Heart right ventricle (tissue), 16 donors: Measurements from ENCODE around the gene GSTM3. TPM values are rescaled to one million over a fixed set of nuclear protein-coding genes. Genes with fewer than 3 reads are reported as not detected.

ENCODE experiments used
- ATAC-seq, 8 donors: fragments of 200-7000 bp; cut with Tn5 transposase; one replicate each; pipeline ENCODE4 v1.9.1; 2020; ENCODE audit warnings: mild to moderate bottlenecking in 8 of 8, moderate library complexity in 8 of 8, moderate number of reproducible peaks in 1 of 8
- DNase-seq, 2 donors: peaks; one replicate each; pipeline ENCODE4 v3.0.0-alpha.2; 2020
- H3K27ac ChIP-seq, 10 donors: fragments of 200-600 bp; sonication (generic) in 2 of 10; one replicate each; pipeline versions ENCODE4 v1.5.0 to v1.8.0; 2020 to 2022; ENCODE audit warnings: mild to moderate bottlenecking in 3 of 10
- H3K27me3 ChIP-seq, 7 donors: fragments of 200-600 bp; one replicate each; pipeline ENCODE4 v1.8.0; 2021 to 2022; ENCODE audit warnings: mild to moderate bottlenecking in 2 of 7
- H3K36me3 ChIP-seq, 9 donors: fragments of 200-600 bp; sonication (generic) in 1 of 9; one replicate each; pipeline versions ENCODE4 v1.5.0 to v1.8.0; 2020 to 2022; ENCODE audit warnings: mild to moderate bottlenecking in 2 of 9
- H3K4me1 ChIP-seq, 9 donors: fragments of 200-600 bp; sonication (generic) in 1 of 9; one replicate each; pipeline versions ENCODE4 v1.5.0 to v1.8.0; 2020 to 2022; ENCODE audit warnings: mild to moderate bottlenecking in 4 of 9
- H3K4me3 ChIP-seq, 10 donors: fragments of 200-600 bp; sonication (generic) in 2 of 10; one replicate each; pipeline versions ENCODE4 v1.5.0 to v1.8.0; 2020 to 2022; ENCODE audit warnings: mild to moderate bottlenecking in 7 of 10, moderate library complexity in 2 of 10
- H3K9me3 ChIP-seq, 11 donors: fragments of 200-600 bp in 10 of 11; sonication (generic) in 2 of 11; one replicate each; pipeline versions ENCODE4 v1.5.0 to v1.8.0; 2013 to 2022; ENCODE audit warnings: mild to moderate bottlenecking in 2 of 11, control low read depth in 1 of 11, moderate library complexity in 1 of 11
- WGBS, 2 donors: extraction: QIAGEN DNeasy Blood & Tissue Kit; methylation state at CpG; one replicate each; pipeline ENCODE4 v1.1.7; 2013; ENCODE audit warnings: inconsistent platforms in 1 of 2; 5-methylcytosine and 5-hydroxymethylcytosine counted together
- intact Hi-C, 10 donors: fragments of 100-400 bp; cut with DNase I; formaldehyde crosslinking; loops; one replicate each; pipeline versions ENCODE4 v1.11.1 to v1.14.2; 2022
- polyA plus RNA-seq, 2 donors: library from polyadenylated mRNA; stranded (reverse); fragments of 200-250 nt; gene quantifications; one replicate each; pipeline ENCODE4 v1.2.3, GENCODE V29; 2013
- total RNA-seq, 10 donors: library from RNA; stranded (reverse); fragmentation: NEBNext Ultra II Directional in 3 of 10; extraction: Animal tissue kit (Norgen Biotek cat#: 25700) in 3 of 10; gene quantifications; one replicate each; pipeline versions ENCODE4 v1.2.1 to v1.2.4, GENCODE V29; 2021 to 2023
- TF ChIP-seq, protein P1 (sequence below), 9 donors: fragments of 200-600 bp; sonication (generic) in 2 of 9; IDR thresholded peaks; one replicate each; pipeline versions ENCODE4 v1.5.0 to v1.8.0; 2021 to 2022; ENCODE audit warnings: antibody characterized with exemption in 9 of 9, mild to moderate bottlenecking in 5 of 9, moderate library complexity in 1 of 9
- donor health status: Arrhythmogenic right ventricular cardiomyopathy.
- donor health status: ischemic (EF 13 %, LVEDD 7.1; RV severe dilation, severe dysfunction).
- donor health status: healthy with polysubstance abuse.
- donor health status: DM: no; HTN: yes; CAD: no.
- donor health status: DM: no; HTN: no; CAD: no.
- donor health status: ischemic (EF 25% LVEDD 6.9; RV normal size, moderate dysfunction).
- donor health status: ischemic (EF 25% LVEDD 5.7; RV mildly dilated, moderate dysfunction).
- donor health status: healthy.
- donor health status: DM: yes; HTN: yes; CAD: no.
- donor health status: Ischemic cardiomyopathy.
- donor health status: ischemic (EF 35%, LVEDD 5.7; RV mildly dilated, moderate dysfunction).
- donor health status: nonischemic (EF 11% LVEDD 7.7; RV severe dilation, severe dysfunction).
- donor health status: DM: yes; HTN: yes; CAD: no.
- donor health status: PGD.
- donor health status: ischemic (EF 29% LVEDD 5.4; RV normal size, mild dysfunction).
- donor health status: nonischemic (EF 23%, LVEDD 6.1; RV moderate dilation, normal function).

GSTM3 gene
- total and polyA plus RNA-seq, 12 donors = 49.0 to 289 (median 99.3) TPM

DNA sequence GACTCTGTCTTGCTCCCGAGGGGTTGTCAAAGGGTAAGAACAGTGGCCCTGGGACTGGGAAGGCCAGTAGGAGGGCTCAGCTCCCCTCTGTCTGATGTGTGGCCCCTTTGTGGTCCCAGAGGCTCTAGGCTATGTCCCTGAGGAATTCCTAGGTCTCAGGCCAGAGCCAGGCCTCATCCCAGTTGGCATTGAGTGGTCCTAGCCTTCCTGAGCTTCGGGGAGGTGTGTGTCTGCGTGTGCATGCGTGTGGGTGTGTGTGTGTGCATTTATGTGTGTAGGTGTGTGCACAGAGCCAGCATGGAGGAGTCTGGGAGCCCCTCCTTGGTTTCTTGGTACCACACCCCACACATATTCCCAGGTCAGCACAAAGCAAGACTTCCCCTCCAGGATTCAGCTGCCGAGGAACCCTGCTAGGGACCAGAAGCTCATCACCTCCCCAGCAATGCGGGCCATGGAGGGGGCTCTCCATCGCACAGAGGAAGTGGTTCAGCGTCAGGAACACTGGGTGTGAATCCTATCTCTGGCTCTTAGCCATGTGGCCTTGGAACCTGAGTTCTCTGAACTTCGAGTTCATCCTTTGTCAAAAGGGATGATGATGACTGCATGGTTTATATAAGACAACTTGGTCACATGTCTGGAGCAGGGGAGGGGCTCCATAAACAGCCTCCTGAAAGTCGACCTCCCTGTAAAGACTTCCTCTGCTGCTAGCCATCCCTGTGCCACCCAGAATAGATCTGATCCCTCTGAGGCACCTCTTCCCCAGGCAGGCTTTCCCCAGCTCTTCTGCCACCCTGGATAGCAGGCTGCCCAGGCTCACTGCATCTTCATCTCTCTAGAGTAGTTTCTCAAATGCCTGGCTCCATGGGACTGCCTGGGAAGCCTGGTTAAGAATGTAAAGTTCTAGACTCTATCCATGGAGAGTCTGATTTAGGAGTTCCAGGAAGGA is 31.1 kb upstream of the GSTM3 start:
- Histone ChIP-seq H3K4me3 (no peak overlapping the region), H3K27me3 (no peaks in the 10 kb centered on the region), H3K36me3 (no peaks in the 10 kb centered on the region), H3K9me3 (no peaks in the 10 kb centered on the region), H3K4me1 (peaks cover 0 to 22% (median 13%) of the 10 kb centered on the region in 9 donors), H3K27ac (no peak overlapping the region)
- intact Hi-C loops = loop anchor here (1.0 to 5.0 kb wide), 10 partner anchors 35 to 230 kb away; partner anchors contain the start of gene GNAI3 (in 3 of the 10)
- DNase-seq (peak in 1 of 2 donors; percentile 9), ATAC-seq (no peak)
- WGBS, 2 donors = 63 to 72% methylated on average over 10 of the region's 10 CpGs
- TF ChIP-seq, protein P1, sequence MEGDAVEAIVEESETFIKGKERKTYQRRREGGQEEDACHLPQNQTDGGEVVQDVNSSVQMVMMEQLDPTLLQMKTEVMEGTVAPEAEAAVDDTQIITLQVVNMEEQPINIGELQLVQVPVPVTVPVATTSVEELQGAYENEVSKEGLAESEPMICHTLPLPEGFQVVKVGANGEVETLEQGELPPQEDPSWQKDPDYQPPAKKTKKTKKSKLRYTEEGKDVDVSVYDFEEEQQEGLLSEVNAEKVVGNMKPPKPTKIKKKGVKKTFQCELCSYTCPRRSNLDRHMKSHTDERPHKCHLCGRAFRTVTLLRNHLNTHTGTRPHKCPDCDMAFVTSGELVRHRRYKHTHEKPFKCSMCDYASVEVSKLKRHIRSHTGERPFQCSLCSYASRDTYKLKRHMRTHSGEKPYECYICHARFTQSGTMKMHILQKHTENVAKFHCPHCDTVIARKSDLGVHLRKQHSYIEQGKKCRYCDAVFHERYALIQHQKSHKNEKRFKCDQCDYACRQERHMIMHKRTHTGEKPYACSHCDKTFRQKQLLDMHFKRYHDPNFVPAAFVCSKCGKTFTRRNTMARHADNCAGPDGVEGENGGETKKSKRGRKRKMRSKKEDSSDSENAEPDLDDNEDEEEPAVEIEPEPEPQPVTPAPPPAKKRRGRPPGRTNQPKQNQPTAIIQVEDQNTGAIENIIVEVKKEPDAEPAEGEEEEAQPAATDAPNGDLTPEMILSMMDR (IDR thresholded peaks at IDR 0.05) = no peak

DNA sequence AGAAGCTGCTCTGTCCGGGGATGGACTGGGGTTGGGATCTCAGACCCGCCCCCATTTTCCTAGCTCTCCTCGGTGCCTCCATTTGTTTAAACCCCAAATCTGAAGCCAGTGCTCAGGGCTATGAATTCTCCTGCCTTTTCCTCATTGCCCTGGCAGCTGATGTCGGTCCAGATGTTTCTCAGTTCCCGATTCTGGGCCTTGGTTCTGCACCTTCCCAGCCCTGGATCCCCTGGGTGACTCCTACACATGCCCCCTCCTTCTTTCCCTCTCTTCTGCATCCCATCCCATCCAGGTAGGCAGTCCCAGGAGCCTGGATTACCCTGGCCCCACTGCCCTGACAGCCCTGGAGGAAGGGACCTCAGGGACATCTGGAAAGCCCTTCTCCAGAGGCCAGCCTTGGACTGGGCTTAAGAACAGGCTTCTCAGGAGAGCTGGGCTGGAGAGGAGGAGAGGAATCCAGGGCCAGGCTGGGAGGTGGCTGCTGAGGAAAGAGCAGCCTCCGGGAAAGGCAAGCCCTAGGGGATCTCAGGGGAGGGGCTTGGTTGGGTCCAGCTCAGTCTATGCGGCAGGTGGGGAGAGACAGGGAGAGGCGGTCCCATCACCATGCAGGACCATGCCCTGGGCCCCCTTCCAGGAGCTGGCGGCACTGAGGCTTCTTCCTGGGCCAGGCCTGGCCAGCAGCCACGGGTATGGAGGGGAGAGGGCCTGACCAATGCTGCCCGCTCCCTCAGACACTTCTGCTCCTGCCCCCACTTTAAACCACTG is 29.7 kb upstream of the GSTM3 start:
- Histone ChIP-seq H3K27ac (no peak overlapping the region), H3K36me3 (no peaks in the 10 kb centered on the region), H3K9me3 (no peaks in the 10 kb centered on the region), H3K27me3 (no peaks in the 10 kb centered on the region), H3K4me3 (no peak overlapping the region), H3K4me1 (peaks cover 0 to 27% (median 13%) of the 10 kb centered on the region in 9 donors)
- WGBS, 2 donors = 66 to 72% methylated on average over 10 to 11 of the region's 11 CpGs
- peak in 1 of 2 donors; percentile 51 for DNase-seq
- ATAC-seq = peak in 2 of 8 donors; percentile 10 to 14
- intact Hi-C loops = loop anchor here in 9 of 10 donors (1.0 to 5.0 kb wide), 6 partner anchors 33 to 228 kb away; partner anchors contain the start of gene GNAI3 (in 3 of the 9)
- TF ChIP-seq, protein P1 (IDR thresholded peaks at IDR 0.05) = no peak

DNA sequence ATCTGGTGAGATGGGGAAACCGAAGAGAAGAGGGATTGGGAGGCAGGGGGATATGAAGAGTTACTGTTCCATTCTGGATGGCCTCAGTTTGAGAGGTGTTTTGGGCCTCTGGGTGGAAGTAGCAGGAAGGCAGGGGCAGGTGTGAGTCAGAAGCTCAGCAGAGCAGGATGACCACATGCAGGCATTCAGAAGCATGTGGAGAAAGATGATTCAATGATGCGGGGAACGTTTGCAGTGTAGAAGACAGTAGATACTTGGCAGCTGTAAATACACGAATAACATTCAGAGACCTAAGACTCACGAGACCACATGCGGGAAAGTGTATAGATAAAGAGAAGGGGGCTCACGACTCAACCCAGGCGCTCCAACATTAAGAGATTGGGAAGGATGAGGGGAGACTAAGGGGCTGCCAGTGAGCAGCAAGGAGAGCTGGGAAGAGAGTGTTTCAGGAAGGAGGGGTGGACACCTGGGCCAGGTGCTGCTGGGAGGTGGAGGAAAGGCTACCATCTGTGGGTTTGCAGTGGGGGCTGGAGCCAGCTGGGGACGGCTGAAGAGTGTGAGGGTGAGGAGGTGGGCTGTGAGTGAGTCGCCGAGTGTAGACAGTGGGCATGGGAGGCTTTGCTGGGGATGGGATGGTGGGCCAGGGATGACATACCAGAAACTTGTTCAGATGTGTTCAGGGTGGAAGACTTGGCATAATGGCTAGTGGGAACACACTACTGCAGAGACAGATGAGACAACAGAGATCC is 28.7 kb upstream of the GSTM3 start:
- Histone ChIP-seq H3K27ac (no peak overlapping the region), H3K9me3 (no peaks in the 10 kb centered on the region), H3K4me3 (no peak overlapping the region), H3K4me1 (peaks cover 0 to 27% (median 13%) of the 10 kb centered on the region in 9 donors), H3K27me3 (no peaks in the 10 kb centered on the region), H3K36me3 (no peaks in the 10 kb centered on the region)
- DNase-seq (peak in 1 of 2 donors; percentile 0), ATAC-seq (no peak)
- TF ChIP-seq, protein P1 (IDR thresholded peaks at IDR 0.05) = no peak
- intact Hi-C loops = loop anchor here in 8 of 10 donors (5.0 kb wide), 5 partner anchors 32 to 227 kb away; partner anchors contain the start of gene GNAI3 (in 3 of the 8)
- 89% methylated on average over 11 of the region's 11 CpGs for WGBS, 2 donors
